ENCODE results near the gene SMAD9.

SMAD9 gene

DNA sequence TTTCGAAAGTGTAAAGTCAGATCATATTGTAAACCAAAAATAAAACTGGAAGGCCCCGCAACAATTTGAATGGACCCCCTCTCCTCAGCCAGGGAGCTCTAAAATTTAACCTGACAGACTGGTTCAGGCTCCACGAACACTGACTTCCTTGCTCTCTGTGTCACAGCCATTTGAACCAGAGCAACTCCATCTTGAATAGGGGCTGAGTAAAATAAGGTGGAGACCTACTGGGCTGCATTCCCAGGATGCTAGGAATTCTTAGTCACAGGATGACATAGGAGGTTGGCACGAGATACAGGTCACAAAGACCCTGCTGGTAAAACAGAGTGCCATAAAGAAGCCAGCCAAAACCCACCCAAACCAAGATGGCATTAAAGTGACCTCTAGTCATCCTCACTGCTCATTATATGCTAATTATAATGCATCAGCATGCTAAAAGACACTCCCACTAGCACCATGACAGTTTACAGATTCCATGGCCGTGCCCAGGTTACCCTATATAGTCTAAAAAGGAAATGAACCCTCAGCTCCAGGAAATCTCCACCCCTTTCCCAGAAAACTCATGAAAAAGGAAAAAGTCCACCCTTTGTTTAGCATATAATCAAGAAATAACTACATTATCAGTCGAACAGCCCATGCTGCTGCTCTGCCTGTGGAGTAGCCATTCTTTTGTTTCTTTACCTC is 57.9 kb downstream of the SMAD9 start:
- DNase-seq, result no peak

DNA sequence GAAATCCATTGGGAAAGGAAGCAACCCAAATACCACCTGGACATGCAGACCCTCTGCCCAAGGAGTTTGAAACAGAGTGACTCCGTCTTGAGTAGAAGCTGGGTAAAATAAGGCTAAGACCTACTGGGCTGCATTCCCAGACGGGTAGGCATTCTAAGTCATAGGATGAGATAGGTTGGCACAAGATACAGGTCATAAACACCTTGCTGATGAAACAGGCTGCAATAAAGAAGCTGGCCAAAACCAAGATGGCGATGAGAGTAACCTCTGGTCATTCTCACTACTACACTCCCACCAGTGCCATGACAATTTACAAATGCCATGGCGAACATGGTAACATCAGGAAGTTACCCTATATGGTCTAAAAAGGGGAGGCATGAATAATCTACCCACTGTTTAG is 60.8 kb downstream of the SMAD9 start:
- DNase-seq, result no peak

DNA sequence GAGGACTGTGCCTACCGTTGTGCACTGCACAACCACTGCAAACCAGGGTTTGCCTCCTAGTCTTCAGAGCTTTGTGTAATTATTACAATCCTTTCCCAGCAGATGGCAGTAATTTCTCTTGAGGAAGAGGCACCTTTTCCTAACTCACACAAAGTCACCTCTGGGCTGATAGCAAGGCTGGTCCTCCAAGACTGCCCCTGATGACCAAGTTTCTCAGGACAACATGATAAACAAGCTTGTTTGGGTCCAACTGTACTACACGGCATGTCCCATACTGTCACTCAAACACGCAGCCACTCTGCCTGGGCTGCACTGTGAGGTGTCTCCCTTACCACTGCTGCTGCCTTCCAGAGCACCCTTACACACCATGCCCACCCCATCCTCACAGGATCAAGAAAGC is 61.7 kb downstream of the SMAD9 start:
- no peak for DNase-seq

DNA sequence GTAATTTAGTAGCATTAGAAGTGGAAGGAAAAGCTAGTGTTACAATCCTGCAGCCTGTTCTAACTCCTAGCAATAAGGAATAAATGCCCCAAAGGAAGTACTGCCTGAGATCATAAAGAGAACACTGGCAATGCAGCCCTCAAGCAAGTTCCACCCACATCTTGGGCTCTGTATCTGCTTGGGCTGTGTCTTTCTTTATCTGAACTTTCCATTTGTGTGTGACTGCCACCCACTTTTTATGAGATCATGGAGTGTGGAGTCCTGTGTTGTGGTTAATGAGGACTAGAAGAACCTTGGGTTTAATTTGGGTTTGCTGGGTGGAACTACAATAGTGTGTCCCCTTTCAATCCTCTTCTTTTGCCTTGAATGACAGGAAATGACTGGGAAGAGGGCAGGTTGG is 62.8 kb downstream of the SMAD9 start:
- no peak for DNase-seq

DNA sequence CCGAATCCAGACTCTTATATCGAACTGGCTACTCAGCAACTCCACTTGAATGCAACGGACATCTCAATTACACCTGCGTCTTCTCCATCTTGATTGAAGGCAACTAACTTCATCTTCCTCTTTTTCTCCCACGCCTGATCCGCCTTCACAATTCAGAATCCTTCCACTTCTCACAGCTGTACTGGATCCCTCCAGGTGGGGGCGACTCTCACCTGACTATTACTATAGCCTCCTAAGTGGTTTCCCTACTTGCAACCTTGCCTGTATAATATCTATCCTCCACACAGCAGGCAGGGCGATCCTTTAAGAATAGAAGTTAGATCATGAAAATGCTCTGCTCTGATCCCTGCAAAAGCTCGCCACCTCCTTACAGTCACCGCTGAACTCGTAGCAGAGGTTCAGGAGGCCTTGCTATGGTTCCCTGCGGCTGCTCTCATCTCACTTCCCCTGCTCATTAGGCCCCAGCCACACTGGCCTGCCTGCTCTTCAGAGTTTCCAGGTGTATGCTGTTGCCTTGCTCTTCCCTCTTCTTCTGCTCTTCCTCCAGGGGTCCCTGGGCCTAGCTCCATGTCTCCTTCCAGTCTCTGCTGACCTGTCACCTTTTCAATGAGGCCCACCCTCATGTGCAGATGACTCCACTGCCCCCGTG is 69.1 kb downstream of the SMAD9 start:
- DNase-seq, result no peak

DNA sequence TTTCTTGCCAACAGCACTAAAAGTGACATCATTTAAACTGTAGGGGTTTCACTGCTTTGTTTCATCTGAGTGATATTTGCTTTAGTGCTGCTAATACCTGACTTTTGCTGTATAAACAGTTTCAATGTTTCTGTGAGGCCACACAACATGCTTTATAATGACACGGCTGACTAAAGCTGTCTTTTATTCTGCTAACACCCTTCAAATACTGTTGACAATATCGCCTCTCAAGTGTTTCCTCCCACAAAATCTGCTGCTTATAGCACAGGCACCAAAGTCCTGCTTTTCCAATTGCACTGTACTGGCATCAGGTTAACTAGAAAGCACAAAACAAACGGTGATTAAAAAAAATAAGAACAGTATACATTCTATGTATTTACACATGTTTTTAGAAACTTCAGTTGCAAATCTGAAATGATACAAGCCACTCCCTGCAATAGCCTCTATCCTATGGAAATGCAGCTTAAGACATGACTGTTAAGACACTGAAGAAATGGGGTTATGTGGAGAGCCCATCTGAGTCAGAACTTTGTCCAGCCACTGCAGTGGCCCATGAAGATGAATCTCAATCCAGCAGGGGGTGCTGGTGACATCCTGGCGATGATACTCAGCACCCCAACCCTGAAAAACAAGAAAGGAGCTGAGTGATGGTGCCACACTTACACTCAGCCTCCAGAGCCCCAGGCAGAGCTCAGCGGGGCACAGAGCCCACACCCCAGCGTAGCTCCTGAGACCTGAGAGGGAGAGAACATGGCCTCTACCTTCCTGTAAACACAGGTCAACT is 71.6 kb downstream of the SMAD9 start:
- peak; percentile 34 for DNase-seq

DNA sequence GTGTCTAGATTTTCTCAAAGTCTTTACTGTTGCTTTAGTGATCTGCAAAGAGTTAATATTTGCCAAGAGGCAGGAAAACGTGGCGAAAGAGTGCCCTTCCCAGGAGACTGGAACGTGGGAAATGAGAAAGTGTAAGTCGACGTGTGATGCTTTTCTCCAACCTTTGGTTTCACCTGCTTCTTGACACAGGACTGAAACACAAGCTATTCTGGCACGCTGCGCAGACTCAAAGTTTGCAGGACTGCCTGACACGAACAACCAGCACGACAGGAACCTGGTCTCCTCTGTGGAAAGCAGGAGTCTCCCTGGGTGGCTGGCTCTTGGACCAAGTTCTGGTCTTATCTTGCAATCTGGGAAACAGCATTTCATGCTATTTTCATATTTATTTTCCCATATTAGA is 72.4 kb downstream of the SMAD9 start:
- no peak for DNase-seq

DNA sequence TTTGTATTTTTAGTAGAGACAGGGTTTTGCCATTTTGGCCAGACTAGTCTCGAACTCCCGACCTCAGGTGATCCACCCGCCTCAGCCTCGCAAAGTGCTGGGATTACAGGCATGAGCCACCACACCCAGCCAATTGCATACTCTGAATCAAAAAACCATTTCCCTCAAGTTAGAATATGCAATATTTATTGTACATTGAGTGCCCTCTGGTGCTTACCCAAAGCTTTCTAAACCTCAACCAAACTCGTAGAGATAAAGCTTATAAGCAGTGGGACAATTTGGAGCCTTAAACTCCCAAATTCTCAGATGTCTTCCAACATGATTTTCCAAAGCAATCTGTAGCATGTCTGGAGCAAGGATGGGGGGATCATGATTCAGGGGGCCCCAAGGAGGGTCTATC is 78.6 kb downstream of the SMAD9 start:
- DNase-seq, result no peak

DNA sequence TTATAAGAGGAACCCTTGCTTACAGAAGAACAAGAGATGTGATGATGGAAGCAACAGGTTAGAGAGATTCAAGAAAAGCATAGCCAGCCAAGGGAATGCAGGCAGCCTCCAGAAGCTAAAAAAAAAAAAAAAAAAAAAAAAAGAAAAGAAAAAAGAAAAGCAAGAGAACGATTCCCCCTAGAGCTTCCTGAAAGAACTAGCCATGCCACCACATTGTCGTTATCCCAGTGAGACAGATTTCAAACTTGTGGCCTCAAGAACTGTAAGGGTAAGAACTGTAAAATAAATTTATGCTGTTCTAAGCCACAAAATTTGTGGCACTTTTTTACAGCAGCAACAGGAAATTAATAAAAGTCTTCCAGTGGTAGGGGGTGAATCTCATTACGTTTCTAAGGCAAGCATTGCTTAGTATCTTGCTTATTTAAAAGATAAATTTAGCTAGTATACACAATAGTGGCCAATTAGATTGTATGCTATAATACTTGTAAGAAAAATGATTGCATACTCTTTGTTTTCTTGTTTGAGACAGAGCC is 79.3 kb downstream of the SMAD9 start:
- DNase-seq, result no peak

DNA sequence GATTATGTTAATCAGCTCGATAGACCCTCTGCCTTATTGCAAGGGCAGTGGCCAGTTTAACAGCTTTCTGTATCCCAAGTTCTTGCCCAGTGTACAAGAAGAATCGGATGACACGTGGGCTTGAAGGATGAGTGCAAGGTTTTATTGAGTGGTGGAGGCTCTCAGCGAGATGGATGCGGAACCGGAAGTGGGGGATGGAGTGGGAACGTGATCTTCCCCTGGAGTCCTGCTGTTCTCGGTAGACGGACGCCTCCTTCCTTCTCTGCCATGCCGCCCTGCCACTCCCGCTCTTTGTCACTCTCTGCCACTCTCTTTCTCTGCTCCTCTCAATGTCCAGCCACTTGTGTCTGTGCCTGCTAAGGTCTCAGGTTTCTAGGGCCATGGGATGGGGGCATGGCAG is 80.1 kb downstream of the SMAD9 start:
- peak; percentile 55 for DNase-seq

DNA sequence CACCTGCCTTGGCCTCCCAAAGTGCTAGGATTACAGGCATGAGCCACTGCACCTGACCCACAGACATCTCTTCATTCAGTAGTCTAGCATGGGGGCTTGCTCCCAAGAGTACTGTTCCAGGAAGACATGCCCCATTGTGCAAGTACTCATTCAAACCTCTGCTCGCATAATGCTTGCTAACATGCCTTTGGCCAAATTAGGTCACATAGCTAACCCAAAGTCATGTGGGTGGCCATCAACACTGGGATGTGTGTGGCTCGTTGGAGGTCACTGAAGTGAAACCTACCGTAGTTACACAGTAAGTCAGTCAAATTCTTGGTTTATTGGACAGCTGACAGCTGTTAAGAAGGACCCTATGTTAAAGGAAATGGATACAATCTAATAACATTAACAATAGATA is 80.8 kb downstream of the SMAD9 start:
- no peak for DNase-seq

DNA sequence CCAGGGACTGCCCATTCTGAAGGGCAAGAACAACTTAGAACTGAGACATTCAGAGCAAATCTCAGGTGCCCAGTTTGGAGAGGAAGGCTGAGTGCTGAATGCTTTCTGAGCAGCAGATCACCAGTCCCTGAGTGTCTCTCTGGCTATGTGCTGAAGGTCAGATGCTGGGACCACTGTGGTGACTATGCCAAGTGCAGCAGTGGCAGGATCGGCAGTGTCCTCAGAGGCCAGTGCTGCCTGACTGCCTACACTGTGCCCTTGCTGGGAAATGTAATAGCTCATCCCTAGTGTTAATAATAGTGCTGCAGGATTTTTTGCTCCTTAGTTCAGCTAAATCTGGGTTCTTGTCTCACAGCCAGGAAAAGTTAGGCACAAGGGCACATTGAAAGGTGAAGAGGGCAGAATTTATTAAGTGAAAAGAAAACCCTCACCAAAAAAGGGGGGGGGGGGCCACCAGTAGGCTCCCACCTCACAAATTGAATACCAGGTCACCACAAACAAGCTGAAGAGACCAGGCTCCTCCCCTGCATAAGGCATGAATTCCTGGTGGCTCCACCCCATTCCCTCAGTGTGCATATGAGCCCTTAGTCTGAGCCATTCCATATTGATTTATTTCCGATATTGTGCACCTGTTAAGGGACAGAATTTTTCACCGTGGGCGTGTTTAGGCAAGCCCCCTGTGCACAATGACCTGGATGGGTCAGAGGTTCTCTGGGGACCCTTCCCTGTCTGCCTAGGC is 82.5 kb downstream of the SMAD9 start:
- DNase-seq, result no peak

DNA sequence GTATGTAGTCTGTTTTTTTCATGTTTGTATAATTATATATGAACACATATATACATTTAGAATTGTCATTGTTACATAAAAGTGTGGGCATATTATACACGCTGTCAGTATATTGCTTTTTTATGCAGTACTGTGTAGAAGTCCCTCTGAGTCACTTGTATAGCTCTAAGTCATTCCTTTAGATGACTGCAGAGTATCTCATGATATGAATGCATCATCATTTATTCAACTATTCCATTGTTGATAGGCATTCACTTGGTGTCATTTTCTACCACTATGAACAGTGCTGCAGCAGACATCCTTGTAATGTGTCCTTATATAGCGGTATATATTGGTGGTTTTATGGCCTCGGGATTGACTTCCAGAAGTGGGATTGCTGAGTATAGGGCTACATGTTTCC is 85.7 kb downstream of the SMAD9 start:
- DNase-seq, result no peak

DNA sequence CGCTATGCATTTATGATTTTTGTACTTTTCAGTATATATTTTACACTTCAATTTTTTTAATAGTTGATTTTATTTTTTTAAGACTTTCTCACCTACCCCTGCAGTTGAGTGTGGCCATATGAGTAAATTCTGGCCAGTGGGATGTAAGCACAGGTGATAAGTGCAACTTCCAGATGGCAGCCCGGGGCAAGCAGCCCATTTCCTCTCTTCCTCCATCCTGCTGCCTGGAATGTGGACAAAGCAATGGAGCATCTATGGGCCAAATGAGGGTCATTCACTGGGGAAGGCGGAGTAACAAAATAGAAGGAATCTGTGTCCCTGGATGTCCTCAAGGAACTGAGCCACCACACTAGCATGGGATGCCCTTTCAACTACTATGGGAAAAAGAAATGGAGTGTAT is 88.7 kb downstream of the SMAD9 start:
- DNase-seq, result no peak

DNA sequence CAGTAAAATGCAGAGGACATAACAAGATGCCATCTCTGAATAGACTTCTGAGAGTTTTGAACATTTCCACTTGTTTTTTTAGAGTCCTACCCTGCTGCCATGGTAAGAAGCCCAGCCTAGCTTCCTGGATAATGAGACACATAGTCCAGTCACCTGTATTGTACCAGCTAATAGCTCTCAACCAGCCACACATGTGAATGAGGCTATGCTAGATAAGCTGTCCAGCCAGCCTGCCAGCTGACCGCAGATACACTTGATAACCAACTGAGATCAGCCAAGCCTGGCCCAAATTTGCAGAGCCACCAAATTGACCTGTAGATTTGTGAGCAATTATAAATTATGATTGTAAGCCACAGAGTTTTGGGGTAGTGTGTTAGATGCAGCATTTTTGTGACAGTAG is 90.3 kb downstream of the SMAD9 start:
- no peak for DNase-seq

DNA sequence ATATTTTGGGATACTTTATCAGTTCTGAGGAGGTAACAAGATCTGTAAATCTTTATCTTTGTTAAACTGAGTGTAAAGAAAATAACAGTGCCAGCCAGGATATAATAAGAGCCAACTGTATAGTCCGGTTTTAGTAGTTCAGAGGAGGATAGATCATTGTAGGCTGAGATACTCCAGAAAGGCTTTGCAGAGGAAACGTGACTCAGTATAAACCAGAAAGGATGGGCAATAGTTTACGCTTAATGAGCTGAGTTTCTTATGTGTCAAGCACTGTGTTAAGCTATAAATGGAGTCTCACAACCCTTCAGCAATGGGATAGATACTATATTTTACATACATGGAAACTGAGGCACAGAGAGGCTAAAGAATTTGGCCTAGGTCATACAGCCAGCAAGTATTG is 97.3 kb downstream of the SMAD9 start:
- no peak for DNase-seq

DNA sequence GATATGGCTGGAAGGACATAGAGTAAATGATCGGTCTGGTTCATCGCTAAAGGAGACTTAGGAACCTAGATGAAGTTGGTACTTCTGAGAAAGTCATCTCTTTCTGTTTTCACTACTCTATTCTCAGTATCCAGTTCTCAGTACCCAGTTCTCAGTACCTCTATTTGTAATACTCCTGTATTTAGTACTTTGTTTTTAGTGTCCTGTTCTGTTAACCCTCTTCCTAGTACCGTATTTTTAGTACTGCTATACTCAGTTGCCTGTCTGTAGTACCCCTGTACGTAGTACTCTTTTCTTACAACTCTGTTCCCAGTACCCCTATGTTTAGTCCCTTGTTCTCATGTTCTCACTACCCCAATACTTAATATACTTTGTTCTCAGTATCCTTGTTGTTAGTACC is 99.8 kb downstream of the SMAD9 start:
- no peak for DNase-seq

DNA sequence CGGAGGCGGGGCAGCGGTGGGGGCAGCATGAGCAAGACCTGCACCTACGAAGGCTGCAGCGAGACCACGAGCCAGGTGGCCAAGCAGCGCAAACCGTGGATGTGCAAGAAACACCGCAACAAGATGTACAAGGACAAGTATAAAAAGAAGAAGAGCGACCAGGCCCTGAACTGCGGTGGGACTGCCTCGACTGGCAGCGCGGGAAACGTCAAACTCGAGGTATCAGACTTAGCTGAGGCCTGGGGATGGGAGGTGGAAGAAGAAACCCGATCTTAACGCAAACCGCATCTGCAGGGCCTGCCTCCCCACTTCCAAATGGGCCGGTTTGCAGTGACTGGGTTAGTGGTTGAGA is 100.3 kb downstream of the SMAD9 start:
- no peak for DNase-seq

DNA sequence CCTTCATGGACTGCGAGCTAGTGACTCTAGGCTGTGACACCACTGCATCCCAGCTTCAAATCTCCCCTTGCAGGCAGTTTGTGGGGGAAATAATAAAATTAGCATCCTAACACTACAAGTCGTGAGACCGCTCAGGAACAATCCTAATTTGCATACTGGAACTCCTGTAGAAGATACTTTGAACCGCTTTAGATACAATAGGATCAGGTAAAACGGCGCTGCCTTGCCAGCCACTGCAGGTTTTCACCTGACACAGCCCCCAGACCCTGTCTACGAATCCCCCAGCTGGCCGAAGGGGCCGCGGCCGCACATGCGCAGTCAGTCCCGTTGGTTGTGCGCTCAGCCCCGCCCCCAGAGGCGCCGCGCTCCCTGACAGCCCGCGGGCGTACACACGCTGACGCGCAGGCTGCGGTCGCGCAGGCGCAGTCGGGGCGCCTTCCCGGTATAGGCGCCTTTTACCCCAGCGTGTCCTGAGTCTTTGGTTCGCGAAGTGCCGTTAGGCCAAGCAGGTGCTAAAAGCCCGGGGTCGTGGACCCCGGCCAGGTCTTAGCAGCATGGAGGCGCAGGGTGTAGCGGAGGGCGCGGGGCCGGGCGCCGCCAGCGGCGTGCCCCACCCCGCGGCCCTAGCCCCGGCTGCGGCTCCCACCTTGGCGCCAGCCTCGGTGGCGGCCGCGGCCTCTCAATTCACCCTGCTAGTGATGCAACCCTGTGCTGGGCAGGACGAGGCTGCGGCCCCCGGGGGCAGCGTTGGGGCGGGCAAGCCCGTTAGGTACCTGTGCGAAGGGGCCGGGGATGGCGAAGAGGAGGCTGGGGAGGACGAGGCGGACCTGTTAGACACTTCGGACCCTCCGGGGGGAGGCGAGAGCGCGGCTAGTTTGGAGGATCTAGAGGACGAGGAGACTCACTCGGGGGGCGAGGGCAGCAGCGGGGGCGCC is 101.0 kb downstream of the SMAD9 start, which contains the start of gene RFXAP:
RFXAP (plus strand) TSS at position 419 of the 935 bp plus-strand sequence; CDS start at position 555, 136 bp downstream.
- DNase-seq, result peak; percentile 65

DNA sequence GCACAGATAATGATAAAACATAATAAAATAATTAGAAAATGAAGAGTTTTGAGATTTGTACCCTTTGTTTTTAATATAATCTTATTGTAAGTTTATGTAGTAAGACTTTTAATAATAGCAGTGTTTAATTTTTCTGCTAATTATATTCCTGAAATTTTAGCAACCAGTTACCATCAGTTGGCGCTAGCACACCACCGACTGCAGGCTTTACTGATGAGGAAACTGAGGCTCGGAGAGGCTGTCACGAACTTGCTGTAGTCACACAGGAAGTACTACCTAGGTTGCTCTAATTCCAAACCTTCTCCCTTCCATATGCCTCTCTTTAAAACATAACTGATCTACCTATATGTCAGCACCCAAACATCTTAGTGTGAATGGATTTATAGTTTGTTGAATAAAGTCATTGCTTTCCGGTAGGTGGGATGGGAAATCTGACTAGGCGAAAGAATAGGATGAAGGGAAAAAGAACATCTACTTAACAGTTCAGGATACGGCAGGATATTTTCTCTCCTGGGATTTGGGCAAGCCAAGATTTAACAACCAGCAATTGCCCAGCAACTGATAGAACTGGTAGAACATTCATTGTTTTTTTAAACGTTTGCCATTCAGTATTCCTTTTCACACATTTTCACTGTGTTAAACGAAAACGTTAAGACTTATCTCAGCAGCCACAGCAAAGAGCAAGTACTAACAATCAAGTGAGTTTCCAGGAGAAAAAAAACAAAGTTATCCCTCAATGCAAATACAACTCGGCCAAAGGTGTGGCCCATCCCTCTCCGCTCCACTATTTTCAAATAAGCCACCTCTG is 101.8 kb downstream of the SMAD9 start:
- DNase-seq, result no peak

DNA sequence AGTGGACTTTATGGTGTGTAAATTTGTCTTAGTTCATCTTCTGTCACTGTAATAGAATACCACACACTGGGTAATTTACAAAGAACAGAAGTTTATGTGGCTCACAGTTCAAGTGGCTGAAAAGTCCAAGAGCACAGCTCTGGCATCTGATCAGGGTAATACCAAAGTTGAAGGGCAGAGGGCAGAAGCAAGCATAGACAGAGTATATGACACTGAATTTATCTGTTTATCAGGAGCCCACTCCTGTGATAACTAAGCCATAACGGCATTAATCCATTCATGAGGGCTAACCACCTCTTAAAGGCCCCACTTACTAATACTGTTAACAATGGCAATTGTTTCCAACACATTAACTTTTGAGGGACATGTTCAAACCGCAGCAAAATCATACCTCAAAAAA is 105.0 kb downstream of the SMAD9 start:
- DNase-seq, result no peak
